ENCODE results near the gene GABRG3. TPM values are rescaled to one million over a fixed set of nuclear protein-coding genes. Genes with fewer than 3 reads are reported as not detected.

Gene GABRG3
- total RNA-seq, 1 donor from 2014 or later, result not detected

DNA sequence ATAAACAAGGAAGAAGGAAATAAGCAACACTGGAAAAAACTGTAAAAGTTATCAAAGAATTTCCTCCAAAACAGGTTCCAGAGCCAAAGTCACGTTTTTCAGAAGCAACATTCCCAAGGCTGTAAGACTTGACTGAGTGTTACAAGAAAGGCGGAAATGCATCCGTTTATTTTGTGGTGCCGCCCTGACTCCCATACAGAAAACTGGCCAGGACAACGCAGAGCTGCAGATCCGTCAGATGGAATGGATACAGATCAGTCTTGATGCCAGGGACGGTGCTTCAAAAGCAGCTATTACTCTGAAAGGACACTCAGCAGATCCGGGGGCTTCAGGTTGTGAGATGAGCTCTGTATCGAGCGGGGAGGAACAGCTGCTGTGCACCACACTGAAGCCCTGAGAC, 83.4 kb downstream of the GABRG3 start:
- TF ChIP-seq CTCF (IDR thresholded peaks at IDR 0.05; ENCODE audit: insufficient read depth, low read length, severe bottlenecking), result no peak
- FAIRE-seq, result no peak
- DNase-seq (ENCODE audit: low read depth), result no peak

DNA sequence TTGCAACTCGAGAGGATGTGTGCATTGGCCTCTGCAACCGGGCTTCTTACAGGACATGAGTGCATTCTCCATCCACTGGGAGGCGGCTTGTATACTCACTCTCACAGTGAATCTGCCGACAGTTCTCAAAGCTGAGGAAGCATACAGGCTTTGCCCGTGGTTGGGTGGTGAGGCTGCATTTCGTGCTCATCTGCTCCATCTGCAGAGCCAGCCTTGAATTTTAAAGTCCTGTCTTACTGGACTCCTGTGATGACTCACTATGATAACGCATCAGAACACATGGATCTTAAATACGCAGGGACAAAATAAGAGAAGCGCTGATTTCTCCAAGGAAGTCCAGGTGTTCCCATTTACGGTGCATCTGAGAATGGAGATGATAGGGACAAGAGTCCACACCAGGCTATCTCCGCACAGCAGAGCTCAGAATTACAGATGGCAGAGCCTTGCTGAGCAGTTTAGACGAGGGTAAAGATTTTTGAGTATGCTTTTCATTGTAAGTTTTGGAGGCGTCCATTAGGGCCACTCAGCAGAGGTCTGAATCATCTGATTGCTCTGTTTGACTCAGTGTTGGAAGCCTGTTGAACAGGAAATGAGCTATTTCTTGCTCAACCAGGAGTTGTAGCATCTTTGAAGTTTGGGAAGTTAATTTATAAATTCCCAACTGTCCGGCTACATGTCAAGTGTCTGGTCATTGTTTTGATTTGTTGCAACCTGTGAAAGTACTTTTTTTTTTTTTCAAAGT, 87.1 kb downstream of the GABRG3 start:
- no peak for TF ChIP-seq CTCF (IDR thresholded peaks at IDR 0.05; ENCODE audit: insufficient read depth, low read length, severe bottlenecking)
- DNase-seq (ENCODE audit: low read depth) (peak; percentile 41), FAIRE-seq (no peak)
- Histone ChIP-seq H3K36me3 (ENCODE audit: control insufficient read depth, insufficient read depth, low read length) (no peaks in the 10 kb centered on the region), H3K27me3 (ENCODE audit: control insufficient read depth, insufficient read depth, low read length) (no peaks in the 10 kb centered on the region), H3K4me3 (ENCODE audit: low read depth, low read length) (no peak overlapping the region)

More for the DNA sequence above, 83.4 kb downstream of the GABRG3 start:
- no peaks in the 10 kb centered on the region for H3K36me3 ChIP-seq (ENCODE audit: control insufficient read depth, insufficient read depth, low read length)
- no peaks in the 10 kb centered on the region for H3K27me3 ChIP-seq (ENCODE audit: control insufficient read depth, insufficient read depth, low read length)
- H3K4me3 ChIP-seq (ENCODE audit: low read depth, low read length), result no peak overlapping the region

DNA sequence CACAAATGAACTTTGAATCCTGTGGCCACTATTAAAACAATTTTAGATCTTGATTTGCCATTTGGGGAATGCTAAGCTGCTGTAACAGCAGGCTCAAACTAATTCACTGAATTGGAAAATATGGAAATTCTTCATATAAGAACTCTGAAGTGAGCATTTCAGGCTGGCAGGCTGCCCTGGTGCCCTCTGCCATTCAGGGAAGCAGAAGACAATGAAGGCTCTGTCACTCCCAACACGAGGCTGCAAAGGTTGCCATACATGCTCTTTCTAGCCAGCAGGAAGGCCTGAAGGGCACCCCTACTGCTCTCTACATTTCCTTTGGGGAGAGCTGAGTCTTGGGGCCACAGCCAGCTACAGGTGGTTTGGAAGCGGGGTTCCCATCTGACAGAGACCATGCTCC, 88.0 kb downstream of the GABRG3 start:
- TF ChIP-seq CTCF (IDR thresholded peaks at IDR 0.05; ENCODE audit: insufficient read depth, low read length, severe bottlenecking), result no peak
- H3K27me3 ChIP-seq (ENCODE audit: control insufficient read depth, insufficient read depth, low read length), result no peaks in the 10 kb centered on the region
- H3K36me3 ChIP-seq (ENCODE audit: control insufficient read depth, insufficient read depth, low read length), result no peaks in the 10 kb centered on the region
- no peak overlapping the region for H3K4me3 ChIP-seq (ENCODE audit: low read depth, low read length)
- no peak for DNase-seq (ENCODE audit: low read depth)
- FAIRE-seq, result no peak

GRCh38 chr15:27059610-27060202, 88.7 kb downstream of the GABRG3 start:
- FAIRE-seq (no peak), DNase-seq (ENCODE audit: low read depth) (peak; percentile 17)
- no peaks in the 10 kb centered on the region for H3K36me3 ChIP-seq (ENCODE audit: control insufficient read depth, insufficient read depth, low read length)
- H3K4me3 ChIP-seq (ENCODE audit: low read depth, low read length), result no peak overlapping the region
- H3K27me3 ChIP-seq (ENCODE audit: control insufficient read depth, insufficient read depth, low read length), result no peaks in the 10 kb centered on the region
- peak; percentile 36 for TF ChIP-seq CTCF (IDR thresholded peaks at IDR 0.05; ENCODE audit: insufficient read depth, low read length, severe bottlenecking)

DNA sequence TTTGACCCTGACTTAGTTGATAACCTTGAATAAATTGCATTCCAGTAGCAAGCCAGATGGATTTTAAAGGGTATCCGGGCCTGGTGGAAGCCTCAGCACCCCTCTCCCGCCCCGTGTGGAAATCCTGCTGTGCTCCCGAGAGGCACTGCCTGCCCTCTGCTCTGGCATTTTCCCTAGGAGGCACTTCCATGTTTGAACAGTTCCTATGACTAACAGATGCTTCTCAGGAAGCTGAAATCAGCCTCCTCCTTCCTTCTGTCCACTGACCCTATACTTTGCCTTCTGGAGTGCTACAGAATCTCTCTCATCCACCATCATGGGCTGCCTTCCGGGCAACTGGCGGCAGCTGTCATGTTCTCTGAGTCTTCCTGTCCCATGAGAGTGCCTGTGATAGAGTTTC, 90.8 kb downstream of the GABRG3 start:
- Histone ChIP-seq H3K27me3 (ENCODE audit: control insufficient read depth, insufficient read depth, low read length) (no peaks in the 10 kb centered on the region), H3K4me3 (ENCODE audit: low read depth, low read length) (no peak overlapping the region), H3K36me3 (ENCODE audit: control insufficient read depth, insufficient read depth, low read length) (no peaks in the 10 kb centered on the region)
- no peak for TF ChIP-seq CTCF (IDR thresholded peaks at IDR 0.05; ENCODE audit: insufficient read depth, low read length, severe bottlenecking)
- DNase-seq (ENCODE audit: low read depth) (no peak), FAIRE-seq (no peak)
